A673 (cell line): Measurements from ENCODE around the gene TOPBP1.

Experiments used
- EZH2 ChIP-seq: fragments of 200-600 bp; sonication (generic); IDR thresholded peaks from 2 replicates; pipeline ENCODE4 v1.6.1; 2017; ENCODE audit warnings: borderline replicate concordance, low read depth, mild to moderate bottlenecking, mixed read lengths, antibody characterized with exemption, low read length; ENCODE audit not compliant: poor library complexity, severe bottlenecking
- TF ChIP-seq, protein P1 (sequence below): fragments of 300-800, 200-600 bp; sonication (generic); conservative IDR thresholded peaks from 2 replicates; pipeline ENCODE4 v1.5.1; 2017; ENCODE audit warnings: low read depth, mild to moderate bottlenecking, antibody characterized with exemption, low read length, moderate library complexity, mixed read lengths

DNA sequence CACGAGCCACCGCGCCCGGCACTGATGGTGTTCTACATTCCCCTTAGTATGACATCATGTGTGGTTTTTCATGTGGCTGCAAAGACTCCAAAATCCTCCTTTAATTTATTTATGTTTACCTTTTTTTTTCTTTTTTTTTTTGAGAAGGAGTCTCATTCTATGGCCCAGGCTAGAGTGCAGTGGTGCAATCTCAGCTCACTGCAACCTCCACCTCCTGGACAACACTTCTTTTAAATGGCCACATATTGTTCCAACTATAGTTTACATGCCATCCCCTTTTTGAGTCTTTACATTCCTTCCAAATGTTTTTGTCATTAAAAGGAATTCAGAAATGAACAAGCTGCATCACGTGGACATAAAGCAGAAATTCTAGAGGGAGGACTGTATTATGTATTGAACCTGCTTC is 98.6 kb downstream of the TOPBP1 start:
- TF ChIP-seq EZH2 = no peak
- TF ChIP-seq, protein P1, sequence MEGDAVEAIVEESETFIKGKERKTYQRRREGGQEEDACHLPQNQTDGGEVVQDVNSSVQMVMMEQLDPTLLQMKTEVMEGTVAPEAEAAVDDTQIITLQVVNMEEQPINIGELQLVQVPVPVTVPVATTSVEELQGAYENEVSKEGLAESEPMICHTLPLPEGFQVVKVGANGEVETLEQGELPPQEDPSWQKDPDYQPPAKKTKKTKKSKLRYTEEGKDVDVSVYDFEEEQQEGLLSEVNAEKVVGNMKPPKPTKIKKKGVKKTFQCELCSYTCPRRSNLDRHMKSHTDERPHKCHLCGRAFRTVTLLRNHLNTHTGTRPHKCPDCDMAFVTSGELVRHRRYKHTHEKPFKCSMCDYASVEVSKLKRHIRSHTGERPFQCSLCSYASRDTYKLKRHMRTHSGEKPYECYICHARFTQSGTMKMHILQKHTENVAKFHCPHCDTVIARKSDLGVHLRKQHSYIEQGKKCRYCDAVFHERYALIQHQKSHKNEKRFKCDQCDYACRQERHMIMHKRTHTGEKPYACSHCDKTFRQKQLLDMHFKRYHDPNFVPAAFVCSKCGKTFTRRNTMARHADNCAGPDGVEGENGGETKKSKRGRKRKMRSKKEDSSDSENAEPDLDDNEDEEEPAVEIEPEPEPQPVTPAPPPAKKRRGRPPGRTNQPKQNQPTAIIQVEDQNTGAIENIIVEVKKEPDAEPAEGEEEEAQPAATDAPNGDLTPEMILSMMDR = no peak
